Parathyroid adenoma (tissue), 2 donors: ENCODE data around the gene MAD2L1BP.

Source experiments
- H2AFZ ChIP-seq: fragments of 300-600 bp; sonication (generic); one replicate; pipeline ENCODE4 v1.7.0; 2017; ENCODE audit warnings: antibody characterized with exemption, mild to moderate bottlenecking
- H3K27ac ChIP-seq: fragments of 300-600 bp; sonication (generic); one replicate; pipeline ENCODE4 v1.7.0; 2017
- H3K27me3 ChIP-seq: fragments of 300-600 bp; sonication (generic); one replicate; pipeline ENCODE4 v1.7.0; 2017; ENCODE audit warnings: low read length; ENCODE audit not compliant: control insufficient read depth, insufficient read depth
- H3K36me3 ChIP-seq: fragments of 300-600 bp; sonication (generic); one replicate; pipeline ENCODE4 v1.7.0; 2017; ENCODE audit warnings: low read length; ENCODE audit not compliant: control insufficient read depth, insufficient read depth
- H3K4me1 ChIP-seq: fragments of 300-600 bp; sonication (generic); one replicate; pipeline ENCODE4 v1.7.0; 2017; ENCODE audit warnings: control low read depth
- H3K4me2 ChIP-seq: fragments of 300-600 bp; sonication (generic); one replicate; pipeline ENCODE4 v1.7.0; 2017; ENCODE audit warnings: low read length
- H3K4me3 ChIP-seq: fragments of 300-600 bp; sonication (generic); one replicate; pipeline ENCODE4 v1.7.0; 2017; ENCODE audit warnings: low read depth, low read length
- H3K79me2 ChIP-seq: fragments of 300-600 bp; sonication (generic); one replicate; pipeline ENCODE4 v1.7.0; 2017; ENCODE audit warnings: control low read depth
- H3K9ac ChIP-seq: fragments of 300-600 bp; sonication (generic); one replicate; pipeline ENCODE4 v1.7.0; 2017; ENCODE audit warnings: mild to moderate bottlenecking
- H3K9me3 ChIP-seq: fragments of 300-600 bp; sonication (generic); one replicate; pipeline ENCODE4 v1.7.0; 2017; ENCODE audit warnings: low read length; ENCODE audit not compliant: control insufficient read depth
- TF ChIP-seq, protein P1 (sequence below): fragments of 300-600 bp; sonication (generic); IDR thresholded peaks from one replicate; pipeline ENCODE4 v1.7.0; 2017; ENCODE audit warnings: antibody characterized with exemption, mild to moderate bottlenecking
- donor health status: primary hyperparathyroidism.

Gene MAD2L1BP

GRCh38 chr6:43669050-43669921, 33.6 kb downstream of the MAD2L1BP start:
- Histone ChIP-seq H3K4me1 (peaks cover 35% of the 10 kb centered on the region), H3K4me3 (no peak overlapping the region), H3K9ac (no peak overlapping the region), H3K9me3 (no peaks in the 10 kb centered on the region), H3K4me2 (no peak overlapping the region), H3K27me3 (no peaks in the 10 kb centered on the region), H3K79me2 (no peaks in the 10 kb centered on the region), H3K36me3 (no peaks in the 10 kb centered on the region), H2AFZ (peak overlapping the region; percentile 20), H3K27ac (peak overlapping the region; percentile 67)
- TF ChIP-seq, protein P1, sequence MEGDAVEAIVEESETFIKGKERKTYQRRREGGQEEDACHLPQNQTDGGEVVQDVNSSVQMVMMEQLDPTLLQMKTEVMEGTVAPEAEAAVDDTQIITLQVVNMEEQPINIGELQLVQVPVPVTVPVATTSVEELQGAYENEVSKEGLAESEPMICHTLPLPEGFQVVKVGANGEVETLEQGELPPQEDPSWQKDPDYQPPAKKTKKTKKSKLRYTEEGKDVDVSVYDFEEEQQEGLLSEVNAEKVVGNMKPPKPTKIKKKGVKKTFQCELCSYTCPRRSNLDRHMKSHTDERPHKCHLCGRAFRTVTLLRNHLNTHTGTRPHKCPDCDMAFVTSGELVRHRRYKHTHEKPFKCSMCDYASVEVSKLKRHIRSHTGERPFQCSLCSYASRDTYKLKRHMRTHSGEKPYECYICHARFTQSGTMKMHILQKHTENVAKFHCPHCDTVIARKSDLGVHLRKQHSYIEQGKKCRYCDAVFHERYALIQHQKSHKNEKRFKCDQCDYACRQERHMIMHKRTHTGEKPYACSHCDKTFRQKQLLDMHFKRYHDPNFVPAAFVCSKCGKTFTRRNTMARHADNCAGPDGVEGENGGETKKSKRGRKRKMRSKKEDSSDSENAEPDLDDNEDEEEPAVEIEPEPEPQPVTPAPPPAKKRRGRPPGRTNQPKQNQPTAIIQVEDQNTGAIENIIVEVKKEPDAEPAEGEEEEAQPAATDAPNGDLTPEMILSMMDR, result no peak

DNA sequence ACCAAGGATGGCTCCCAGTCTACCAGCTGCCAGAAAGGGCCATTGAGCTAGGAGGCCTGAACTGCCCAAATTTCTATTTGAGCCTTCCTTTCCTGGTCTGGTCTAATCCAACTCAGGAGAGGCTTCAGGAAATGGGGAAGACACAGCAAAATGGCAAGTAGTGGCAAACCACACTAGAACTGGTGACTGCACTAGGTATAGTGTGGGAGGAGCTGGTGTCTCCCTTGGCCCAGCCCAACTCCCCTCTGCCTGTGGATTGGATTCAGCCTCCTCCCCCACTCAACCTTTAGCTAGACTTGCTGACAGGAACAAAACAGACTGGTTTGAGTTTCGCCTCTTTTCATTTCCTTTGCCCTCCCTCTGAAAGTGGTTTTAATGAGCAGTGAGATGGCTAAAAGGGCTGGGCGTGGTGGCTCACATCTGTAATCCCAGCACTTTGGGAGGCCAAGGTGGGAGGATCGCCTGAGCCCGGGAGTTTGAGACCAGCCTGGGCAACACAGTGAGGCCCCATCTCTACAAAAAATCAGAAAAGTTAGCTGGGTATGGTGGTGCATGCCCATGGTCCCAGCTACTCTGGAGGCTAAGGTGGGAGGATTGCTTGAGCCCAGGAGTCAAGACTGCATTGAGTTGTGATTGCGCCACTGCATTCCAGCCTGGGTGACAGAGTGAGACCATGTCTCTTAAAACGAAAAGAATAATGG, 34.4 kb downstream of the MAD2L1BP start:
- TF ChIP-seq, protein P1, result no peak
- Histone ChIP-seq H3K27ac (peak overlapping the region; percentile 67), H3K4me3 (no peak overlapping the region), H3K4me1 (peaks cover 35% of the 10 kb centered on the region), H3K9ac (no peak overlapping the region), H3K4me2 (no peak overlapping the region), H3K27me3 (no peaks in the 10 kb centered on the region), H3K79me2 (no peaks in the 10 kb centered on the region), H3K9me3 (no peaks in the 10 kb centered on the region), H3K36me3 (no peaks in the 10 kb centered on the region), H2AFZ (peak overlapping the region; percentile 20)

GRCh38 chr6:43670623-43670986, 35.0 kb downstream of the MAD2L1BP start:
- no peaks in the 10 kb centered on the region for H3K9me3 ChIP-seq
- H3K36me3 ChIP-seq, result no peaks in the 10 kb centered on the region
- H3K79me2 ChIP-seq, result no peaks in the 10 kb centered on the region
- no peak overlapping the region for H3K9ac ChIP-seq
- TF ChIP-seq, protein P1, result no peak
- no peak overlapping the region for H2AFZ ChIP-seq
- H3K4me3 ChIP-seq, result no peak overlapping the region
- no peak overlapping the region for H3K4me2 ChIP-seq
- H3K4me1 ChIP-seq, result peaks cover 35% of the 10 kb centered on the region
- H3K27ac ChIP-seq, result peak overlapping the region; percentile 67
- H3K27me3 ChIP-seq, result no peaks in the 10 kb centered on the region

- Histone ChIP-seq H3K9ac (no peak overlapping the region), H3K27me3 (no peaks in the 10 kb centered on the region), H3K9me3 (no peaks in the 10 kb centered on the region), H3K27ac (no peak overlapping the region), H3K4me3 (no peak overlapping the region), H3K36me3 (no peaks in the 10 kb centered on the region), H3K79me2 (no peaks in the 10 kb centered on the region), H3K4me2 (no peak overlapping the region), H3K4me1 (peaks cover 35% of the 10 kb centered on the region), H2AFZ (no peak overlapping the region)
- TF ChIP-seq, protein P1, result no peak
Observed at GRCh38 chr6:43671011-43671800, 35.6 kb downstream of the MAD2L1BP start.
